ENCODE measurements around the gene GYS2.

The GYS2 gene

GRCh38 chr12:21649034-21649433 is 44.4 kb upstream of the GYS2 start:
- no peaks in the 10 kb centered on the region for H3K27me3 ChIP-seq (ENCODE audit: insufficient read depth, poor library complexity, severe bottlenecking)
- TF ChIP-seq REST (IDR thresholded peaks at IDR 0.05; ENCODE audit: insufficient replicate concordance, low read depth) (no peak), SPI1 (IDR thresholded peaks at IDR 0.05; ENCODE audit: borderline replicate concordance, low read depth) (no peak), POLR2AphosphoS5 (IDR thresholded peaks at IDR 0.05; ENCODE audit: low read depth) (no peak), GABPA (IDR thresholded peaks at IDR 0.05; ENCODE audit: low read depth) (no peak)
- TF ChIP-seq, protein P1, sequence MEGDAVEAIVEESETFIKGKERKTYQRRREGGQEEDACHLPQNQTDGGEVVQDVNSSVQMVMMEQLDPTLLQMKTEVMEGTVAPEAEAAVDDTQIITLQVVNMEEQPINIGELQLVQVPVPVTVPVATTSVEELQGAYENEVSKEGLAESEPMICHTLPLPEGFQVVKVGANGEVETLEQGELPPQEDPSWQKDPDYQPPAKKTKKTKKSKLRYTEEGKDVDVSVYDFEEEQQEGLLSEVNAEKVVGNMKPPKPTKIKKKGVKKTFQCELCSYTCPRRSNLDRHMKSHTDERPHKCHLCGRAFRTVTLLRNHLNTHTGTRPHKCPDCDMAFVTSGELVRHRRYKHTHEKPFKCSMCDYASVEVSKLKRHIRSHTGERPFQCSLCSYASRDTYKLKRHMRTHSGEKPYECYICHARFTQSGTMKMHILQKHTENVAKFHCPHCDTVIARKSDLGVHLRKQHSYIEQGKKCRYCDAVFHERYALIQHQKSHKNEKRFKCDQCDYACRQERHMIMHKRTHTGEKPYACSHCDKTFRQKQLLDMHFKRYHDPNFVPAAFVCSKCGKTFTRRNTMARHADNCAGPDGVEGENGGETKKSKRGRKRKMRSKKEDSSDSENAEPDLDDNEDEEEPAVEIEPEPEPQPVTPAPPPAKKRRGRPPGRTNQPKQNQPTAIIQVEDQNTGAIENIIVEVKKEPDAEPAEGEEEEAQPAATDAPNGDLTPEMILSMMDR (IDR thresholded peaks at IDR 0.05; ENCODE audit: insufficient read depth, low read length), result no peak
- no peak for DNase-seq (ENCODE audit: low read depth in 1 of 2, low spot score in 1 of 2)
- no peak overlapping the region for H3K4me3 ChIP-seq (replicated peaks; ENCODE audit: insufficient read depth, low read length)
- no peak overlapping the region for H3K27ac ChIP-seq (replicated peaks)

- Histone ChIP-seq H3K27me3 (ENCODE audit: insufficient read depth, poor library complexity, severe bottlenecking) (no peaks in the 10 kb centered on the region), H3K27ac (replicated peaks) (no peak overlapping the region), H3K4me3 (replicated peaks; ENCODE audit: insufficient read depth, low read length) (no peak overlapping the region)
- TF ChIP-seq, protein P1 (IDR thresholded peaks at IDR 0.05; ENCODE audit: insufficient read depth, low read length), result no peak
- no peak for TF ChIP-seq REST (IDR thresholded peaks at IDR 0.05; ENCODE audit: insufficient replicate concordance, low read depth)
- TF ChIP-seq SPI1 (IDR thresholded peaks at IDR 0.05; ENCODE audit: borderline replicate concordance, low read depth), result no peak
- TF ChIP-seq GABPA (IDR thresholded peaks at IDR 0.05; ENCODE audit: low read depth), result no peak
- TF ChIP-seq POLR2AphosphoS5 (IDR thresholded peaks at IDR 0.05; ENCODE audit: low read depth), result no peak
- DNase-seq (ENCODE audit: low read depth in 1 of 2, low spot score in 1 of 2), result no peak
These were observed 43.7 kb upstream of the GYS2 start for GRCh38 chr12:21648378-21648777.

DNA sequence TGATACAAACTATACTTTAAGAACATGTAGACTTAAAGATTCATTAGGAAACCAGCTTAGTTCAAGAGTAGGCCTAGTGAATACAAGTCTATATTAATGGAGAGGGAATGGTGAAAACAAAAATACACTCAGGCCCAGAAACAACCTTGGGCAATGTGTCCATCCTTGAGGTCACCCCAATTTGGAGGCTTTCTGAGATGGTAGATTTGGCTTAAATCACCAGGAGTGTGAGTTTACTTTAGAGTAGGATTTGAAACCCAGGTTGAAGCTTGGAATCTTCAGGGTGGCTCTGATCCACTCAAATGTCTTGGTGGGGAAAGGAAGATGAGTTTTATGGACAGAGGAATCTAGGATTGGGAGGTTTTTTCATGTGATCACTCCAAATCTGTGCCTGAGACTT is 42.5 kb upstream of the GYS2 start:
- Histone ChIP-seq H3K4me3 (replicated peaks; ENCODE audit: insufficient read depth, low read length) (no peak overlapping the region), H3K27me3 (ENCODE audit: insufficient read depth, poor library complexity, severe bottlenecking) (no peaks in the 10 kb centered on the region), H3K27ac (replicated peaks) (no peak overlapping the region)
- DNase-seq (ENCODE audit: low read depth in 1 of 2, low spot score in 1 of 2), result no peak
- TF ChIP-seq POLR2AphosphoS5 (IDR thresholded peaks at IDR 0.05; ENCODE audit: low read depth), result no peak
- no peak for TF ChIP-seq REST (IDR thresholded peaks at IDR 0.05; ENCODE audit: insufficient replicate concordance, low read depth)
- no peak for TF ChIP-seq SPI1 (IDR thresholded peaks at IDR 0.05; ENCODE audit: borderline replicate concordance, low read depth)
- no peak for TF ChIP-seq GABPA (IDR thresholded peaks at IDR 0.05; ENCODE audit: low read depth)
- TF ChIP-seq, protein P1 (IDR thresholded peaks at IDR 0.05; ENCODE audit: insufficient read depth, low read length), result no peak

Data from HL-60 (cell line).